ENCODE data around the gene HS2ST1. TPM values are rescaled to one million over a fixed set of nuclear protein-coding genes. Genes with fewer than 3 reads are reported as not detected.

HS2ST1 gene
- total and polyA plus RNA-seq, 9 donors = 11.5 to 31.6 (median 21.8) TPM

DNA sequence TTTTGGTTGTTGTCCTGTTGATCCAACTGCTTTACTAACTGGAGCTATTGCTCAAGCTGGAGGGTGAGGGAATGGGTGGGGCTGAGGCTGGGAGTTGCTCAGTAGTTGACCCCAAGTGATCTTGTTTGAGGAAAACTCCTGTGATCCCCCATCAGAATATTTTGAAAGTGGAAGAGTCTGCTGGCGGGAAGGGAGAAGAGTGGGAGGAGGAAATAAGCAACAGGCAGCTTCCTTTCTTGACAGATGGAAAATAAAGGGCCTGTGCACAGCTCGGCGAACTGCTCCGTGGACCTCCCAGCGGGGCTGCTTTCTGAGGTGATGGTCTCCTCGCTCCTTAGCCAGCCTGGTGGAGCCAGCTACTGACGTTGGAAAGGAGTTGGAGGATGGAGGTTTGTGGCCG lies 215.2 kb downstream of the HS2ST1 start:
- intact Hi-C loops (cut with DNase I) = loop anchor here in 2 of 4 donors (5.0 to 10.0 kb wide), 2 partner anchors 195 to 823 kb away; partner anchors contain the start of gene LMO4 (in 2 of the 2)
- no peak for TF ChIP-seq EP300 (IDR thresholded peaks at IDR 0.05)
- no peak for TF ChIP-seq POLR2A (IDR thresholded peaks at IDR 0.05)
- TF ChIP-seq, protein P1, sequence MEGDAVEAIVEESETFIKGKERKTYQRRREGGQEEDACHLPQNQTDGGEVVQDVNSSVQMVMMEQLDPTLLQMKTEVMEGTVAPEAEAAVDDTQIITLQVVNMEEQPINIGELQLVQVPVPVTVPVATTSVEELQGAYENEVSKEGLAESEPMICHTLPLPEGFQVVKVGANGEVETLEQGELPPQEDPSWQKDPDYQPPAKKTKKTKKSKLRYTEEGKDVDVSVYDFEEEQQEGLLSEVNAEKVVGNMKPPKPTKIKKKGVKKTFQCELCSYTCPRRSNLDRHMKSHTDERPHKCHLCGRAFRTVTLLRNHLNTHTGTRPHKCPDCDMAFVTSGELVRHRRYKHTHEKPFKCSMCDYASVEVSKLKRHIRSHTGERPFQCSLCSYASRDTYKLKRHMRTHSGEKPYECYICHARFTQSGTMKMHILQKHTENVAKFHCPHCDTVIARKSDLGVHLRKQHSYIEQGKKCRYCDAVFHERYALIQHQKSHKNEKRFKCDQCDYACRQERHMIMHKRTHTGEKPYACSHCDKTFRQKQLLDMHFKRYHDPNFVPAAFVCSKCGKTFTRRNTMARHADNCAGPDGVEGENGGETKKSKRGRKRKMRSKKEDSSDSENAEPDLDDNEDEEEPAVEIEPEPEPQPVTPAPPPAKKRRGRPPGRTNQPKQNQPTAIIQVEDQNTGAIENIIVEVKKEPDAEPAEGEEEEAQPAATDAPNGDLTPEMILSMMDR (IDR thresholded peaks at IDR 0.05) = no peak
- peak in 3 of 5 donors; percentile 22 to 58 (median 41) for DNase-seq
- no peaks in the 10 kb centered on the region for H3K9me3 ChIP-seq
- H3K4me3 ChIP-seq = no peak overlapping the region
- H3K36me3 ChIP-seq = no peaks in the 10 kb centered on the region
- H3K4me1 ChIP-seq (ENCODE audit: insufficient read depth) = no peaks in the 10 kb centered on the region
- peak overlapping the region; percentile 13 to 45 for H3K27ac ChIP-seq
- H3K27me3 ChIP-seq = no peaks in the 10 kb centered on the region
- 11 to 19% (median 11%) methylated on average over 8 of the region's 8 CpGs for WGBS, 3 donors

DNA sequence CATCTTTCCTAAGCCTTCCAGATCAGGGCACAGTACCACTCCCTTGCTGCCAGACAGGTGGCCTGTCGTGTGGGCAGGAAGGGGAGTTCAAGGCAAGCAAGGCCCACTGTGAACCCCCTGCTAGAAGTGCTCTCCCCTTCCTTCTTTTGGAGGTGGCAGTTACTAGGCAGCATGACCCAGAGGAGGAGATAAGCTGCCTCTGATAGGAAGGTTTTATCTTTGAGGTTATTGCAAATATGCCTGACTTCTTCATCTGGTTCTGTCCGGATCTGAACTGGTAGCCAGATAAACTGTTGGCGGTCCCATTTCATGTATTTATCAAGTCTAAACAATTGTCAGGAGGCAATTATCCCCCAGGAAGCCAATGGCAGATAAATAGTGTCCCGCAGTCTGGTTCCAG lies 216.0 kb downstream of the HS2ST1 start:
- 70 to 81% (median 80%) methylated on average over 4 of the region's 4 CpGs for WGBS, 3 donors

DNA sequence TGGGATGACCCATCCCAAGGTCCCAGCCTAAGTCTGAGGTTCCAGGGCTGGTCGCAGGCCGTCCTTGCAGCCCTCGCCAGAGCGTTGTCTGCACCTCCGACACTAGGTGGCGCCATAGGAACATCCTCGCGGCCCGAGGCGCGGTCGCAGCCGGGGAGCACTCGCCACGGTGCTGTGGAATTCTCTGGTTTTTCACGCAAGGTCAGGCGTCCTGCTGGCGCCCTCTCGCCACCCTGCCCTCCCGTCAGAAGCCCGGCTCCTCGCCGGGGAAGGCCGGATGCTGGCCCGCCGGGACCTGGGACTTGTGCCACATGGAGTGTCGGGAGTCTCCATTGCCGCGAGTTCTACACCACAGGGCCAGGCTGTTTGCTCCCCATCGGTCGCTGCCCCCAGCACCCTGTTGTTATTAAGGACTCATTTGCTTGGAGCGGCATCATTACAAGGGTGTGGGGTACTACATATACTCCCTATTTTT lies 217.4 kb downstream of the HS2ST1 start:
- no peak for TF ChIP-seq EP300 (IDR thresholded peaks at IDR 0.05)
- TF ChIP-seq, protein P1 (IDR thresholded peaks at IDR 0.05) = peak; percentile 76 to 78 (median 77)
- TF ChIP-seq POLR2A (IDR thresholded peaks at IDR 0.05) = no peak
- H3K4me3 ChIP-seq = peak overlapping the region; percentile 50
- peak overlapping the region; percentile 63 to 74 for H3K27ac ChIP-seq
- 1% methylated on average over 30 to 32 of the region's 32 CpGs for WGBS, 3 donors
- H3K4me1 ChIP-seq (ENCODE audit: insufficient read depth) = no peaks in the 10 kb centered on the region
- DNase-seq = peak; percentile 83 to 89 (median 86)
- H3K36me3 ChIP-seq = no peaks in the 10 kb centered on the region
- intact Hi-C loops (cut with DNase I) = loop anchor here in 2 of 4 donors (5.0 to 10.0 kb wide), 2 partner anchors 193 to 820 kb away; partner anchors contain the start of gene LMO4 (in 2 of the 2)
- no peaks in the 10 kb centered on the region for H3K27me3 ChIP-seq
- no peaks in the 10 kb centered on the region for H3K9me3 ChIP-seq

More for the DNA sequence above, 216.0 kb downstream of the HS2ST1 start:
- TF ChIP-seq EP300 (IDR thresholded peaks at IDR 0.05) = no peak
- TF ChIP-seq, protein P1 (IDR thresholded peaks at IDR 0.05) = no peak
- TF ChIP-seq POLR2A (IDR thresholded peaks at IDR 0.05) = no peak
- Histone ChIP-seq H3K9me3 (no peaks in the 10 kb centered on the region), H3K36me3 (no peaks in the 10 kb centered on the region), H3K27me3 (no peaks in the 10 kb centered on the region), H3K27ac (peak overlapping the region in 1 of 2 donors; percentile 13), H3K4me3 (no peak overlapping the region), H3K4me1 (ENCODE audit: insufficient read depth) (no peaks in the 10 kb centered on the region)
- intact Hi-C loops (cut with DNase I) = loop anchor here in 2 of 4 donors (5.0 to 10.0 kb wide), 2 partner anchors 194 to 822 kb away; partner anchors contain the start of gene LMO4 (in 2 of the 2)
- DNase-seq = no peak

DNA sequence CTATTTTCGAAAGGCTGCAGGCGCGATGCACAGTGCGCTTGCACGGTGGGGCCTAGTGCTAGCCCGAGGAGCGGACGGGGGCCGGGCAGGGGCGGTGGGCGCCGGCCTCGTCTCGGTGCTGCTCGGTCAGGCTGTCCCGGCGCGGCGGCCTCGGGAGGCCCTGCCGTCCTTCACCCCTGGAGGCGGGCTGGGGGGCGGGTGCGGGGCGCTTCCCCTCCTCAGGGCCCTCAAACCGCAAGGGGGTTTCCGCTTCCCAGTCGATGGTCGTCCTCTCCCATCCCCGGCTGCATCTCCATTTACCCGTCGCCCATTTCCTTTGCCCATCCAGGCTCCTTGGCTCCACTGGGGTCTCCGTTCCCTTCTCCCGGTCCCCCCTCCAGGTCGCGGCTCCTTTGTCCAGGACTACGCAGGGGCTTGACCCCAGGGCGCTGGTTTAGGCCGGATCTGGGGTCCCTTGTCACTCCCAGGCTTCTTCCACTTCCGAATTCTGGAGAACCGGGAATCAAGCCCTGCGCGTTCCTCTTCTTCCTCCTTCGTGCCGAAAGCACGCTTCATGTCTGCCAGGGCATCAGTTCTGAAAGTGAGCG lies 217.9 kb downstream of the HS2ST1 start:
- 18 to 22% (median 21%) methylated on average over 32 to 47 of the region's 47 CpGs for WGBS, 3 donors
- Histone ChIP-seq H3K36me3 (no peaks in the 10 kb centered on the region), H3K9me3 (no peaks in the 10 kb centered on the region), H3K4me1 (ENCODE audit: insufficient read depth) (no peaks in the 10 kb centered on the region), H3K27ac (peak overlapping the region; percentile 63 to 74), H3K4me3 (peak overlapping the region; percentile 50), H3K27me3 (no peaks in the 10 kb centered on the region)
- TF ChIP-seq POLR2A (IDR thresholded peaks at IDR 0.05) (no peak), EP300 (IDR thresholded peaks at IDR 0.05) (no peak)
- DNase-seq = peak; percentile 37 to 76 (median 48)
- intact Hi-C loops (cut with DNase I) = loop anchor here in 2 of 4 donors (5.0 to 10.0 kb wide), 2 partner anchors 192 to 820 kb away; partner anchors contain the start of gene LMO4 (in 2 of the 2)

DNA sequence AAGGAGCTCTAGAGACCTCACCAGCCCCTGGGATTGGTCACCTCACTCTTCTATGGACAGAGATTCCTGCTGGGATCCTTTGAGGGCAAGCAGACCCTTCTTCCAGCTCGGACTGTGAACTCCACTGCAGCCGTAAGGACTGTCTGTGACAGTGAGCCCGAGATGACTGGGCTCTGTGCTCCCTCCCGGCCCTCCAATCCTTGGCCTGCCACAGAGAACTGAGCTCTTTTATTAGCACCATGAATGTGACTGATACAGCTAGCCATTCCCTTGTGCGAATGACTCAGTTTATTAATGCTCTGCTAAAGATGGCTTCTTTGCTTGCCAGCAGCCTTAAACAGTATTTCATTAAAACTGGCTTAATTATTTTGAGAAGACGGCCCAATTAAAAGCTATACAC lies 219.6 kb downstream of the HS2ST1 start:
- TF ChIP-seq POLR2A (IDR thresholded peaks at IDR 0.05) (no peak), EP300 (IDR thresholded peaks at IDR 0.05) (no peak)
- TF ChIP-seq, protein P1 (IDR thresholded peaks at IDR 0.05) = no peak
- no peak overlapping the region for H3K4me3 ChIP-seq
- H3K9me3 ChIP-seq = no peaks in the 10 kb centered on the region
- no peak overlapping the region for H3K27ac ChIP-seq
- H3K36me3 ChIP-seq = no peaks in the 10 kb centered on the region
- H3K4me1 ChIP-seq (ENCODE audit: insufficient read depth) = no peaks in the 10 kb centered on the region
- WGBS, 3 donors = 88 to 94% (median 92%) methylated on average over 6 of the region's 6 CpGs
- no peak for DNase-seq
- intact Hi-C loops (cut with DNase I) = loop anchor here in 2 of 4 donors (5.0 to 10.0 kb wide), 2 partner anchors 191 to 818 kb away; partner anchors contain the start of gene LMO4 (in 2 of the 2)
- no peaks in the 10 kb centered on the region for H3K27me3 ChIP-seq

Data from ovary (tissue), 9 donors.